Measurements from ENCODE around the gene TBC1D13. TPM values are rescaled to one million over a fixed set of nuclear protein-coding genes. Genes with fewer than 3 reads are reported as not detected.

Gene TBC1D13
- total and polyA plus RNA-seq, 2 of the 13 experiments (the other 11 are each of a cell fraction or from before 2014, with no cell fraction given), result 17.9 to 19.7 TPM

- FAIRE-seq, result no peak
- BruUV-seq (replicated peaks), result no TSS peak
- POLR2A ChIA-PET, result interaction anchor here (2.7 kb wide), 1 partner anchor 8 kb away, joined by 11 read pairs; the partner anchor contains the start of gene ENDOG
Measured at GRCh38 chr9:128809831-128810230, 22.8 kb downstream of the TBC1D13 start.

GRCh38 chr9:128810873-128811272 is 23.8 kb downstream of the TBC1D13 start:
- no peak overlapping the region for H2AFZ ChIP-seq (ENCODE audit: low read length)
- no peaks in the 10 kb centered on the region for H3K79me2 ChIP-seq (ENCODE audit: insufficient read depth, low read length)
- H3K27me3 ChIP-seq (ENCODE audit: control insufficient read depth in 1 of 2, insufficient read depth in 2 of 2, low read length in 2 of 2), result no peaks in the 10 kb centered on the region
- no peaks in the 10 kb centered on the region for H3K4me1 ChIP-seq (ENCODE audit: insufficient read depth, low read length)
- in situ Hi-C loops (cut with HindIII; ENCODE audit: extremely low pct_ligation_motif_present, low pct_unique_long_range_greater_than_20kb), result no loop called here
- H4K20me1 ChIP-seq (ENCODE audit: insufficient read depth, low read length), result no peaks in the 10 kb centered on the region
- ATAC-seq, result no peak
- ChIA-PET POLR2A (interaction anchor here (2.7 kb wide), 1 partner anchor 7 kb away, joined by 11 read pairs; the partner anchor contains the start of gene ENDOG), CTCF (ENCODE audit: low intra/inter-chr PET ratio, low total read pairs) (no interaction called here)
- intact Hi-C loops (cut with micrococcal nuclease; ENCODE audit: unreplicated experiment), result no loop called here
- H3K4me2 ChIP-seq (ENCODE audit: low read depth, low read length), result no peak overlapping the region
- H3K36me3 ChIP-seq (replicated peaks in 1 of 2; ENCODE audit: control insufficient read depth in 1 of 2, insufficient read depth in 2 of 2, low read length in 2 of 2), result peaks cover 5 to 13% of the 10 kb centered on the region in 2 experiments; a peak in 4 of 5 replicates
- H3K9me3 ChIP-seq (ENCODE audit: low read length), result no peaks in the 10 kb centered on the region
- no peak for DNase-seq (ENCODE audit: low spot score)
- H3K4me3 ChIP-seq (replicated peaks in 1 of 3; ENCODE audit: insufficient read depth in 1 of 3, low read depth in 2 of 3, low read length in 3 of 3), result no peak overlapping the region
- 96% methylated on average over 5 of the region's 5 CpGs for WGBS (ENCODE audit: low lambda C conversion rate)
- no TSS peak for BruUV-seq (replicated peaks)
- FAIRE-seq, result no peak
- H3K9ac ChIP-seq (ENCODE audit: insufficient read depth, low read depth, low read length), result no peak overlapping the region
- no peak overlapping the region for H3K27ac ChIP-seq (ENCODE audit: extremely low read length, insufficient read depth, low read length)
- TF ChIP-seq HMG20B (CRISPR knock-in tag; conservative IDR thresholded peaks at IDR 0.05) (no peak), ZNF550 (CRISPR knock-in tag; IDR thresholded peaks at IDR 0.05; ENCODE audit: borderline replicate concordance) (no peak), ZBTB38 (CRISPR knock-in tag; IDR thresholded peaks at IDR 0.05) (no peak), SIN3A (IDR thresholded peaks at IDR 0.05; ENCODE audit: borderline replicate concordance, low read depth, low read length) (no peak), DR1 (CRISPR knock-in tag; IDR thresholded peaks at IDR 0.05) (no peak), JARID2 (CRISPR knock-in tag; IDR thresholded peaks at IDR 0.05; ENCODE audit: insufficient replicate concordance) (no peak), PRPF4 (IDR thresholded peaks at IDR 0.05; ENCODE audit: low read depth, low read length, poor library complexity, severe bottlenecking) (no peak), ZNF276 (CRISPR knock-in tag; IDR thresholded peaks at IDR 0.05; ENCODE audit: low read depth) (no peak), THAP8 (CRISPR knock-in tag; IDR thresholded peaks at IDR 0.05; ENCODE audit: borderline replicate concordance) (no peak)

More at GRCh38 chr9:128809831-128810230, 22.8 kb downstream of the TBC1D13 start:
- DNase-seq (ENCODE audit: low spot score), result no peak
- intact Hi-C loops (cut with micrococcal nuclease; ENCODE audit: unreplicated experiment) (no loop called here), in situ Hi-C loops (cut with HindIII; ENCODE audit: extremely low pct_ligation_motif_present, low pct_unique_long_range_greater_than_20kb) (no loop called here)
- Histone ChIP-seq H3K4me1 (ENCODE audit: insufficient read depth, low read length) (no peaks in the 10 kb centered on the region), H3K4me2 (ENCODE audit: low read depth, low read length) (no peak overlapping the region), H3K4me3 (replicated peaks in 1 of 3; ENCODE audit: insufficient read depth in 1 of 3, low read depth in 2 of 3, low read length in 3 of 3) (no peak overlapping the region), H2AFZ (ENCODE audit: low read length) (no peak overlapping the region), H3K9ac (ENCODE audit: insufficient read depth, low read depth, low read length) (no peak overlapping the region), H3K36me3 (replicated peaks in 1 of 2; ENCODE audit: control insufficient read depth in 1 of 2, insufficient read depth in 2 of 2, low read length in 2 of 2) (peaks cover 6 to 22% of the 10 kb centered on the region in 2 experiments; a peak in 4 of 5 replicates), H3K27ac (ENCODE audit: extremely low read length, insufficient read depth, low read length) (no peak overlapping the region), H3K79me2 (ENCODE audit: insufficient read depth, low read length) (no peaks in the 10 kb centered on the region), H4K20me1 (ENCODE audit: insufficient read depth, low read length) (no peaks in the 10 kb centered on the region), H3K9me3 (ENCODE audit: low read length) (no peaks in the 10 kb centered on the region), H3K27me3 (ENCODE audit: control insufficient read depth in 1 of 2, insufficient read depth in 2 of 2, low read length in 2 of 2) (no peaks in the 10 kb centered on the region)
- WGBS (ENCODE audit: low lambda C conversion rate), result 89% methylated on average over 2 of the region's 2 CpGs
- TF ChIP-seq ZNF747 (CRISPR knock-in tag; IDR thresholded peaks at IDR 0.05; ENCODE audit: borderline replicate concordance), result no peak
- peak; percentile 26; the same call in 1 of the 2 replicates for TF ChIP-seq CTCF (CRISPR knock-in tag; IDR thresholded peaks at IDR 0.05)
- CTCF ChIA-PET (ENCODE audit: low intra/inter-chr PET ratio, low total read pairs), result no interaction called here
- peak; percentile 20 for ATAC-seq
